ENCODE data around the gene NAV2.
"Not testable (repeated sequence)": the region's sequence is repeated elsewhere in the genome, so short reads cannot be mapped to it uniquely, and the experiment has no call there.

Gene NAV2

DNA sequence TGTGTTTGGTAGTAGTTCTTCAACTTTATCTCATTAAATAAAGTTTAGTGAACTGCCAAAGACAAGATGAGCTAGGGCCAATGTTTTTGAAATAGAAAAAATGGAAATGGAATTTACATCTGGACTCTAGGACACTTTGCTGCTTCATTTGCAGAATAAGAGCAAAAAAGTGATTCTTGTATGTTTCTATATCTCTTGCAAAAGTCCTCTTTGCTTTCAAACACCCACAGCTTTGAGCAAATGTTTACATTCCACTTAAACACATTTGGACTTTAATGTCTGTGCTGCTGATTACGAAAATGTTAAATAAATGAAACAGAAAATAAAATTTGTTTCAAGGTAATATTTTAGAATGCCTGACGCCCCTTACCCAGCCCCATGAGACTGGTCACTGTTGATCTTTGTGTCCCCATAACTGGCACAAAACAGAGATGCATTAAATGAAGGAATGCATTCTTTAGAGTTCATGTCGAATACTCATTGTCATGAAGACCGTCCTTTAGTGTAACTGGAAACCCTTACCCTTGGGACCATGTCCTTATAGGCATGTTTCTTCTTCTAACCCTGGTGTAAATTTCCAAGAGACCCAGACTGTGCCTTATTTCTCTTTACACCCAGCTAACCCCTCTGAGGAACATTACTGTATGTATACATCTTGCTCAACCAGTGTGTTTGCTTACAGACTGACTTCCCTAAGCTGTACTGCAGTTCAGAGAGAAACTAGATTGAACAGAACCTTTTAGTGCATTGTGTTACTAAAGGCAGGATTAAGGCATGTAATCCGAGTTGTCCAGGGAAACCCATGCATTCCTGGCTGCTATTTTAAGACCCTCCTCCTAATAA, 199.7 kb downstream of the NAV2 start:
- no peak for DNase-seq

DNA sequence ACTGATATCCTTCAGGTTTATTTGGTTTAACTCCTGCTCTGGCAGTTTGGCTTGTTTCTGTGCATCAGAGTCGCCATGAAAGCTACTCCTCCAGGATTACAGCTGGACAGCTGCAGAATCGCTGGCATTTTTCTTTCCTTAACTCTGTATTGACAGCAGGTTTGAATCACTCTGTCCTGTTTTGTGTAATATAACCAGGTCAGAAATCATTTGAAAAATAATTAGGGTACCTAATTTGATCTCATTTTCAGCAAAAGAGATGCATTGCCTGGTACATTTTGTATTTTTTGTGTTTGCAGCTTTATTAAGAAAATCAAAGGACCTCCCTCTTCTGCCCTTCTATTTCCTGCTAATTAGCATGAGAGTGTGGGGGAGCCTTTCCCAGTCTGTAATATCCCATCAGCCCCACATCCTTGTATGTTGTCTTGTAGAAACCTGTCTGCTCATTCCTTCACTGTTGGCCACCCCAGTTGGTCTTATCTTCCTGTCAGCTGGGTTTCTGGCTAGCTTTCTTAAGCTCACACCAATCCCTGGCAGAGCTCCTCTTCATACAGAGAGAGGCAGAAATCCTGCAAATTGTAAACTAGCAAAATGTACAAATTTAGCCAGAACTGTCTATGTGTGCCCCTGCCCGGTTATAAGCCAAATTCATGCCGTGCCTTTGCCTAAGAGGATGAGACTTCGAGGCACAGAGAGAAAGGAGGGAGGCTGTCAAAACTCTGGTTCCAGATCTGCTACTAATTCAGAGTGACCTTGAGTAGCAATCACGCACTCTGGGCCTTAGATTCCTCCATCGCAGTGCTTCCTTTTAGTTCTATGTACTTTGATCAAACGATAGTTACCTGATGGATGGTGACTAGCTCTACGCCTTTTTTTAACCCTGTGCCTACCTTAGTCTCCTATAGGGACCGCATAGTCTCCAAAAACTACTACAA, 200.6 kb downstream of the NAV2 start:
- no peak for DNase-seq

DNA sequence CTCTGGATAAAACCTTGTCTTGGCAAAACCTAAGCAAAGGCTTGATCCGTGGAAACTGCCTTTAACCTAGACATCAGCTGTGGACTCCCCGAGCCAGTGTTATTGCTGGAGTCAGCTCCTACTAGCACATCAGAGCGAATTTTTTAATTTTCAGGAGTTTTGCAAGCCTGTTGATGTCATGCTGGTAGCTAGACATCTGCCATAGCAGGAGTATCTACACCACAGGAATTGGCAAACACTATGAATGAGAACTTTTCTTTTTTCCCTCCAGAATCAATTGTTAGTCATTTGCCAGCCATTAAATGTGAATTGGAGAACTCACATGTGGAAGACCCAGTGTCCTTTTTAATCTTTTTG, 201.2 kb downstream of the NAV2 start:
- no peak for DNase-seq

DNA sequence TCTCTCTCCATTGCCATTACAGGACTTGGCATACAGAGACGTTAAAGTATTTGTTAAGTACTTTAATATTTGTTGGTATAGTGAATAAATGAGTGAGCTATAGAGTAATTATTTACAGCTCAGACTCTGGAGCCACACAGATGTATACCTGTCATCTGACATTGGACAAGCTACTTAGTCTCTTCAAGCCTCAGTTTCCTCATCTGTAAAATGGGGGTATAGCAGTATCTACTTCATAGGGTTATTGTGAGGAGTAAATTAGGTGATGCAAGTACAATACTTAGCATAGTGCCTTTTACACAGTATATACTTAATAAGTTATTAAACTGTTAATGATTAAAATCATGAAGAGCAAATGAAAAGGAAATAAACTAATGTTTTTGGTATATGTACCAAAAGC, 203.2 kb downstream of the NAV2 start:
- no peak for DNase-seq

DNA sequence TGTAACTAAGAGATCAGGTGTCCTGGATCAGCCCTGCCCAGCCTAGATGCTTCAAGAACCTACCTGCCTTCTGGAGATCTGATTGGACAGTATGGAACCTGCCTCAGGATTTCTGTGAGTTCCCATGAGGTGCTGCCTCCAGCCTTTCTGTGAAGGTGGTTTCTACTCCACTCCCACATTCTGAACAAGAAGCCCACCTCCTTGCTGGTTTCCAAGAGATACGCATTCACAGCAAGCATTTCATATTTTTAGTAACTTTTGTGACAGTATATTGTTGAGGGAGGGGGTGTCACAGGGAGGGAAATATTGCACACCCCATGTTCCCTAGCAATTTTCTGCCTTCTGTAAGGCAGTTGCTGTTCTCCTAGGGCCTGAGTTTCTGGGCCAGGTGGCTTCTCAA, 204.4 kb downstream of the NAV2 start:
- DNase-seq: no peak

DNA sequence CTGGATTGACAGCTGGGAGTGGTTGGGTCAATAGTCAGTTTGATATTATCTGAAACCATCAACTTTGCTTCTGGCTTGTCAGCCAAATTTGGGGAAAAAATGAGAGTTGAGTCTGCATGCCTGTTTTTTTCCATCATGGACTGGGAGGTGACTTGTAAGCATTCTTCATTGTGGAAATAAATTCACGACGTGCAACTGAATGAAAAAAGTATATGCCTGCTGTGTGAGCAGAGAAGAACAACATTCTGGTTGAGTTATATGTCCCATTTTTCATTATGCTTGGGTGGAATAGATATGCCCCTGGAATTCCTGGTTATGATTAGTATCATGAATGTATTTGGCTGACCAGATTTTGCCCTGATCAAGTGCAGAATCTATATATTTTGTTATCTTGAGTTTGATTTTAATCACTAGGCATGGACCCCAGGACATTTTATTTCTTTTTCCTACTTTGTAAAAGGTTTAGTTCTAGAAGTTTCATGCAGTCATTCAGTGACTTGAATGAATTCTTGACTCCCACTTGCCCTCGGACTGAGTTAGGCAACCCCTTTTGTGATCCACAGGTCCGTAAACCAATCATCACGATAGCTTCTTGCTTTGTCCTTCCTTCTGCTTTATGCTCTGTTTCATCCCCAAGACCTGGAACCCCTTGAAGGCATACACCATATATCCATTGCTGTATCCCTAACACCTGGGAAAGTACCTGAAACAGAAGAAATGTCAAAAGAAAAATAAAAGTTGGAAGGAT, 205.8 kb downstream of the NAV2 start:
- DNase-seq: no peak

DNA sequence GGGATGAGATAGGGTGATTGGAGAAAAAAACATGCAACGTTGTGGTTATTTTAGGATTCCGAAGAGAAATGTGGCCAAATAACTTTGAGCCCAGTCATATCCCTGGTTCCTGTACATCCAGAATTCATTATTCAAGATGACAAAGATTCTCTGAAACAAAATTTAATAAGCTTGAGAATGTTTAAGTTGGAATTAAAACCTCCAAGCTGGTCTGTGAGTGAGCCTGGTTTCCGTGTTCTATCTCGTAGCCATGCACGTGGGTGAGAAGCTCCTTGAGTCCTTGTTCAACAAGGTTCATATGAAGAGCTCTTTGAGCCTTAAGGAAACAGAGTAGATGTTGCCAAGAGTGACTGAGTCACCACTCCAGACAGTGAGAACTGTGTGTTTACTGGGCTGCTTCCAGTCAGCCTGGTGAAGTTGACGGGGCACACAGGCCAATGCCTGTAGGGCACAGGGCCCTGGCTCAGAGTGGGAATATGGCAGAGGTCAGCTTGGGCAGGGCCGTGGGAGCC, 206.5 kb downstream of the NAV2 start:
- DNase-seq: no peak

DNA sequence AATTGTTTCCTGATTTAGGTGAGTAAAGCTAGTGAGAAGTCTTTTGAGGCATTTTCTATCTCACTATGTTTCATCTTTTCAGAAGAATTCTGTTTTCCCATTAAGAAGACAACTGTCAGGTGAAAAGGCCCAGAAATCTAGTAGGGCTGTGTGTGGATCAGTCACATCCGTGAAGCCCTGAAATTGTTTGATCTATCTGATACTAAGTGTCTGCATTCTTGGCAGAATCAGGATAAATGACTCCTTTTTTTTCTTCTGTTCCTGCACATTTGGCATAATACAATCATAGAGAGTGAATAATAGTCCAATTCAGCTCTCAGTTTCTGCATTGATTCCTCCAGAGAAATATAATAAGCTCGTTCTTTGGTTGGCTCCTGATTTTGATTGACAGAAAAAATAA, 208.3 kb downstream of the NAV2 start:
- DNase-seq: no peak

DNA sequence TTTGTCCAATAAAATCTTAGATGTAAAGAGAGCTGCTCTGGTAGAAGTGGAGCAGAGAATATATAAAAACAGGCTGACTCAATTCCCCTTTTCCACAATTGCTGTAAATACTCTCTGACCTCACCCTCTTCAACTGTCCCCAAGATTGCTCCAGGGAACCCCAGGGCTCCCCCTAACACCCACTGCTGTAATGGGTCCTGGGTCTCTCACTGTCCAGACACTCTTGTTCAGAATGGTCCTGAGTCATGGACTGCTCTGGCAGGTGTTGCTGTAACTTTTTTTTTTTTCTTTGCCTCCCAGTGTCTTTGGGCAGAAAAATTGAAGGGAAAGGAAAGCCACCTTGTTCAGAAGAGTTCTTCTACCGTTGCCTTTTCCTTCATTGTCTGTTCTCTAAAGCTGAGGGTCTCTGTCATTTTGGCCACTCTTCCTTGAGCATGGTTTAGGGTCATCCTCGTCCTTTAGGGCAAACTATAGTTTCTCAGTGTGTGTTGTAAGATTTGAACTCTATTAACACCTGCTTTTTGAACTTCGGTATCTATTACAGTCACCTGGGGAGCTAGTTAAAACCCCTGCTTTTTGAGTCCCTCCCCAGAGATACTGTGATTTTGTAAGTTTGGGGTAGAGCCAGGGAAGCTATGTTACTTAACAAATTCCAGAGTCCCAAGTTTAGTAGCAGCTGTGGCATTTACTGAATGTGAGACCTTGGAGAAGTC, 209.5 kb downstream of the NAV2 start:
- DNase-seq: no peak

DNA sequence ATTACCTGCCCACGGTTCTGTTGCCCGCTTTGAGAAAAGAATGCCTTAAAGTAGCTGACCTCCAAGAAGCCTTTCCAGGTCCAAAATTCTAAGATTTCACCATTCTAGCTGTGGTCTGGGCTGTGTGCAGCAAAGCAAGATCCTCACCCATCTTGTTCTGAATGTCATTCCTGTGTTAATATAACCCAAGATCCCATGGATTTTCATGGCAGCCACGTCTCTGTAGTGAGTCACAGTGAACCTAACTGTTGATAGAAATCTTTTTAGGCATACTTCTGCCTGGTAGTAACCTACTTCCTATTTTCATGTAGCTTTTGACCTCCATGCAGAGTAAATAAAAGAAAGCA, 210.0 kb downstream of the NAV2 start:
- DNase-seq: no peak

DNA sequence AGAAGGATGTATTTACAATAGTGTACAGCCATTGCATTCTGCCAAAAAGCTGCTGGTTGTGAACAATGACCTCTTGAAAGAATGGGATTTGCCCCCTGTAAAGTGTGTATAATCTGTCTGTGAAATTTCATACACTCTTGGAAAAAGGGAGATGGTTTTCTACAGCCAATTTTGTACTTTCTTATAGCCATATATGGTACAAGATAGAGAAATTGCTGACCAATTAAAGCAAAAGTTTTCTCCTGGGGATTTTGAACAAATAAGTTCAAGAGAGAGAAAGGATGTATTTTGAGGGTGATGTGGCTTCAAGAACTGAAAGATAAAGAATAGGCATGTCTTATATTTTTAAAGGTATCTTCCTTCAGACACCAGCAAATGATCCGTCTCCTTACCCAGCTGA, 211.0 kb downstream of the NAV2 start:
- no peak for DNase-seq

DNA sequence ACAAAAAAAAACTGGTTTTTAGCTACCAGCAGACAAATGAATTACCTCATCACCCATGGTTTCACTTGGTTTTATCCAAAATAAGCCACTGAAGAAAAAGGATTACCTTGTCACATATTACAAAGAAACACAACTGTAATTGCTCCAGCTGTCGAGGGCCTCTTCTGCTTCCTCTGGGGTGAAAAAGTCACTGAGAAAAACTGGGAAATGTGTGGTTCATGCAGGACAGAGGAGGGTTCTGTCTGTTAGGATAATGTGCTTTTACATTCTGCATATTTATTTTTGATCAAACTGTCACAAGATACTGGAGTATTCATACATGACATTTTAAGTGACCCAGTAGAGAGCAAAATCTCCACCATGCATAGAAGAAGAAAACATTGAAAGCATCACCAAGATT, 211.7 kb downstream of the NAV2 start:
- no peak for DNase-seq

DNA sequence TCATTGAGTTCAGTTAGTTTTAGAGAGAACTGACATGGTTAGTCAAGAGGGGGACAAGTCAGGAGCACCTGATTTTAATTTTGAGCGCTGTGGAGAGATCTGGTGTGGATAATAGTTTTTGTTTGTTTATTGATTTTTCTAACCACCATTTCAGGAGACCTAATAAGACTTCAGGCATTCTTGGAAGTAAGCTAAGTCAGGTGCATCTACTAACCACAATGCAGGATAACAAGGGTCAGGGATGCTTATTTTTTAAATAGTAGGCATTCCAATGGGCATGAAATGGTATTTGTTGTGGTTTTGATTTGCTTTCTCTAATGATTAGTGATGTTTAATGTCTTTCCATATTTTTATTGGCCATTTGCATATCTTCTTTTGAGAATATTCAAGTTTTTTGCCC, 212.1 kb downstream of the NAV2 start:
- no peak for DNase-seq

DNA sequence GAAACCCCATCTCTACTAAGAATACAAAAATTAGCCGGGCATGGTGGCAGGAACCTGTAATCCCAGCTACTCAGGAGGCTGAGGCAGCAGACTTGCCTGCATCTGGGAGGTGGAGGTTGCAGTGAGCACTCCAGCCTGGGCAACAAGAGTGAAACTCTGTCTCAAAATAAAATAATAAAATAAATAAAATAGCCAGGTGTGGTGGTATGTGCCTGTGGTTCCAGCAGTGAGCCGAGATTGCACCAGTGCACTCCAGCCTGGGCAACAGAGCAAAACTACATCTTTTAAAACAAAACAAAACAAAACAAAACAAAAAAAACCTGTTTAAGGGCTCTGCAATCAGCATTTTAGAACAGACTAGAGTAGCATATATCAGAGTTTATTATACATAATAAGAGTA, 214.8 kb downstream of the NAV2 start:
- not testable (repeated sequence) for DNase-seq

DNA sequence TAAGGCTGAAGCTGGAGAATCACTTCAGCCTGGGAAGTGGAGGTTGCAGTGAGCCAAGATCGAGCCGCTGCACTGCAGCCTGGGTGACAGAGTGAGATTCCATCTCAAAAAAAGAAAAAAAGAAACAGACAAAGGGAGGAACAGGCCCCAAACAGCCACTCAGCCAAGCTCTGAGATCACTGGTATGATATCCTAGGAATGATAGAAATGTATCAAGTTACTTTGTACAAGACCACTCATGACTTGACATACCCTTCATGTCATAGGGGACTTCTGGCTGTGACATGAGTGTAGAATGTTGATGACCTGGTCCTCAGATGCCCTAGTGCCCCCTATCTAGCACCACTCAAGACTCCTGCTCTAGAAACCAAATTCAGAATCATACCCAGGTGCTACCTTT, 216.5 kb downstream of the NAV2 start:
- no peak for DNase-seq

DNA sequence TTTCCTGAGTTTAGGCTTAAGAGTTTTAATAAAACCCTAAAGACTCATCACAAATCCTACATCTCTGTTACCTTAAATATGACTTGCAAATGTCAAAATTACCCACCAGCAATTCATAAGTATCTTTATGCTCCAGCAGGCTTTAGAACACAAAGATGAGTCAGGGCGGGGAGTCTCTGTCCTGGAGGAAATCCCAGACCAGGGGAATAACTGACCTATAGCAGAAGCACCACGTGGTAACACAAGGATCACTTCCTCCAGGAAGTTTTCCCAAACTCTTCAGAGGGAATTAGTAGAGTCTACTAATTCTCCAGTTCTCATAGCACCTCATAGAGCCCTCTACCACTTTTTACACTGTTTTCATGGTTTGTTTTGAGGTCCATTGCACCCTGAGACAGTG, 217.0 kb downstream of the NAV2 start:
- DNase-seq: no peak

DNA sequence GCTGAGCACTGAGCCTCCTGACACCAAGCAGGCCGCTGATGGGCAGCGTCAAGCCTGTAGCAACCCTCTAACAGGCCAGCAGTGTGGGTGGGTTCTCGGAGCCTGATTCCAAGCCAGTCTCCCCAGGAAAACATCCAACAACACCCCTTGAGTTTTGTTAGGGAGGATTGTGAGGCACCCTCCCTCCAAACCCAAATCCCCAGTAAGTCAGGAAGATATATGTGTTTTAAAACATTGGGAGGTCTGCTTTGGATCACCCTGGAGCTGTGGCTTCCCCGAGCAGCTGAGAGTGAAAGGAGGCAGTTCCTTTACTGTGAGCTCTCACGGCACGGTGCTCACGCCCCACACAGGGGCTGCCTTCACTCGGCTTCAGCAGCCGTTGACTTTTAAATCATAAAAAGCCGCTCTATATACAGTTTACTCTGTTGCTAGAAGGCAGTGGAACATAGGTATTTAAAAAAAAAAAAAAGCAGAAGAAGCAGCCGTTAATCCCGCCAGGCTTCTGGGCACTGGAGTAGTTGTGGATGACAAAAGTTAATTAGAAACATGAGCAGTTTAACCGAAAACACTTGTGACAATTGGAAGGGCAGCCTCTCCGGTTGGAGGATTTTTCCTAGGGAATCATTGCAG, 218.6 kb downstream of the NAV2 start:
- DNase-seq: no peak

DNA sequence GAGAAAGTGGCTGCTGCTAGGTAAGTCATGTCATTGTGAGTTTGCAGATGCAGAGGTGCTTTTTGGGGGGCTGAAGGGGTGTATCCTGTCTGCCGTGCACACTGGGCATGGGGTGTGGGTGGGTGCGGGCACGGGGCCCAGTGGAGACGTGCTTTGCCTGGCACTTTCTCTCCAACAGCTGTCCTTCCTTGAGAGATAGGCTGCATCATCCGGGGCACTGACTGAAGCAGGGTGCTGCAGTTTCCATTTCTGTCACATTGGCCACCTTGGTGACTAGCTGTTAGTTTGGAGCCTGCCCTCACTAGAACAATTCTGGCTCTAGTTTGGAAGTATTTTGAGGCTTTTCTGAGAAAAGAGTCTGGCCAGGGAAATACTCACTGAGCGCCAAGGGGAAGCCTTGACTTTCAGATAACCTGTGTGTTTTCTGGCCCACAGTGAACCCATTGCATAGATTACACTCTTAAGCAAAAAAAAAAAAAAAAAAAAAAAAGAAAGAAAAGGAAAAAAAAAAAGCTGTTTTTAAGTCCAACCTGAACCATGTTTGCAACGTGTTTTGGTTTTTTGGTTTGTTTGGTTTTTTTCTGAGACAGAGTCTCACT, 219.2 kb downstream of the NAV2 start:
- DNase-seq: no peak

DNA sequence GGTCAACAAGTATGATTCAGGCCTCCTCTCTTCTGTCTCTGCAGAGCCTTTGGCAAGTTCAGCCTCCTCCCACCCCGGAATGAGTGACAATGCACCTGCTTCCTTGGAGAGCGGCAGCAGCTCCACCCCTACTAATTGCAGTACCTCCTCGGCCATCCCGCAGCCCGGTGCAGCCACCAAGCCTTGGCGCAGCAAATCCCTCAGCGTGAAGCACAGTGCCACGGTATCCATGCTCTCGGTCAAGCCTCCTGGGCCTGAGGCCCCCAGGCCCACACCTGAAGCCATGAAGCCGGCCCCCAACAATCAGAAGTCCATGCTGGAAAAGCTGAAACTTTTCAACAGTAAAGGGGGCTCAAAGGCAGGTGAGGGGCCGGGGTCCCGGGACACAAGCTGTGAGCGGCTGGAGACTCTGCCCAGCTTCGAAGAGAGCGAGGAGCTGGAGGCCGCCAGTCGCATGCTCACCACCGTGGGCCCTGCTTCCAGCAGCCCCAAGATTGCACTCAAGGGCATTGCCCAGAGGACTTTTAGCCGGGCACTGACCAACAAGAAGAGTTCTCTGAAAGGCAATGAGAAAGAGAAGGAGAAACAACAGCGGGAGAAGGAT, 220.6 kb downstream of the NAV2 start:
- no peak for DNase-seq

DNA sequence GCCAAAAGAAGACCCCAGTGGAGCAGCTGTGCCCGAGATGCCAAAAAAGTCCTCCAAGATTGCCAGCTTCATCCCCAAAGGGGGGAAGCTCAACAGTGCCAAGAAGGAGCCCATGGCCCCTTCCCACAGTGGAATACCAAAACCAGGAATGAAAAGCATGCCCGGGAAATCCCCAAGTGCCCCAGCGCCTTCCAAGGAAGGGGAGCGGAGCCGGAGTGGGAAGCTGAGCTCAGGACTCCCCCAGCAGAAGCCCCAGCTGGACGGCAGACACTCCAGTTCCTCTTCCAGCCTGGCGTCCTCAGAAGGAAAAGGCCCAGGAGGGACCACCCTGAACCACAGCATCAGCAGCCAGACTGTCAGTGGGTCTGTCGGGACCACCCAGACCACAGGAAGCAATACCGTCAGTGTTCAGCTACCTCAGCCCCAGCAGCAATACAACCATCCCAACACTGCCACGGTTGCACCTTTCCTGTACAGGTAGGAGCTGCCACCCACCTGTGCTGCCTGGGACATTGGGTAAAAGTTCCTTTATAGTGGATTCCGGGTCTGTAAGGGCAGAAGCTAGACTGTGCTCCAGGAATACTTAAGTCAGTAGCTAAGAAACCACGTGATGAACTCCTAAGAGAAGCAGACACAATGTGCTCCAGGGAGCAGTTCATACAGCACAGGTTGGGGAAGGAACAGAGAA, 221.3 kb downstream of the NAV2 start:
- DNase-seq: no peak

DNA sequence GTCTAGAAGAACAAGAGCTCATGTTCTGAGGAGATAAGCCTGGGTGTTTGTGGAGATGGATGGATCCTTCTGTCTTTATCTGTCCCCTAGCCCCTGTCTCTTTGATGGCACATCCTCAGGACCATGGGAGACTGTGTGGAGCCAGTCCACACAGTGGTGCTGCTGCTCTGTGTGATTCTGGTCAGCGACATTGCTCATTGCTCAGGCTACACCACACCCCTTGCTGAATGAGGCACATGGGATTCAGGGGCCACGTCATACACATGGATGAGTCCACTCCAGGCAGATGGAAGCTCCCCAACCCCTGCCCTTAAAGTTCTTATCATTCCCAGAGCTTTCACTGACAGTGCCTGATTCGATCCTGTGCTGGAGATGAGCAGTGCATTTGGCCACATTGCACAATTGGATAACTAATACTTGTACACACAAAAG, 222.2 kb downstream of the NAV2 start:
- DNase-seq: no peak

Measured in stimulated activated CD4-positive, alpha-beta T cell treated with anti-CD3 and anti-CD28 coated beads, Interleukin-12 subunit alpha, Interleukin-12 subunit beta, amount 100 ng/mL, for 4 hours (primary cell).